RCC 7860 (cell line): ENCODE measurements around the gene XRCC1.

Experiments
- DNase-seq: peaks from one replicate; pipeline ENCODE4 v3.0.0-alpha.2; 2015; ENCODE audit warnings: low spot score
- FAIRE-seq: peaks from 2 replicates; lab custom pipeline; 2012; peaks lifted over from hg19 to GRCh38; lab: Jason Lieb, UNC

Gene XRCC1

GRCh38 chr19:43575156-43575950, at the start of gene XRCC1, which contains the start of gene PINLYP:
Gene XRCC1, minus strand, starts transcription at chr19:43575527. Its CDS starts 69 bp downstream, at chr19:43575458.
Gene PINLYP, plus strand, starts transcription at chr19:43575801. Its CDS starts 1,391 bp downstream, at chr19:43577192.
- FAIRE-seq (peak; percentile 85), DNase-seq (peak; percentile 91)

- FAIRE-seq = no peak
- DNase-seq = no peak
Measured at GRCh38 chr19:43624933-43625332, 49.6 kb upstream of the XRCC1 start.

- FAIRE-seq (no peak), DNase-seq (no peak)
Measured at GRCh38 chr19:43623889-43624670, 48.8 kb upstream of the XRCC1 start.

GRCh38 chr19:43622956-43623355, 47.6 kb upstream of the XRCC1 start:
- DNase-seq = no peak
- FAIRE-seq = no peak

DNA sequence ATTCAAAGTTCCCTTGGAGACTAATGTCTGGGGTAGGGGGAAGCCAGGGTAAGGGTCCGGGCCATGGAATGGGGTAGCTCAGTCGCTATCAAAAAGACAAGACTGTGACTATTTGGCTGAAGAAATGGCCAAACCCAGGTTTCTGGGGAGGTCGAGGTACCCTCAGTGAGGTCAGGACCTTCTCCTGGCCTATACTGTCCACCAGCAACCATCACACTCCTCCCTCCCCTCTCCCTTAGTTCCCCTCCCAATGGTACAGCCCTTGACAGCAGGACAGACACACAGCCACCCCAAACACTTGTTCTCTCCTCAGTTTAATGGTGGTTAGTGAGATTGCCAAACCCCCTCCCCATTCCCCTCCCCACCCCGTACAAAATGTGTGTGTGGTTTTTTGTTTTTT, 46.7 kb upstream of the XRCC1 start:
- FAIRE-seq = no peak
- no peak for DNase-seq

- DNase-seq (no peak), FAIRE-seq (no peak)
Measured at GRCh38 chr19:43620061-43621001, 45.0 kb upstream of the XRCC1 start.

DNA sequence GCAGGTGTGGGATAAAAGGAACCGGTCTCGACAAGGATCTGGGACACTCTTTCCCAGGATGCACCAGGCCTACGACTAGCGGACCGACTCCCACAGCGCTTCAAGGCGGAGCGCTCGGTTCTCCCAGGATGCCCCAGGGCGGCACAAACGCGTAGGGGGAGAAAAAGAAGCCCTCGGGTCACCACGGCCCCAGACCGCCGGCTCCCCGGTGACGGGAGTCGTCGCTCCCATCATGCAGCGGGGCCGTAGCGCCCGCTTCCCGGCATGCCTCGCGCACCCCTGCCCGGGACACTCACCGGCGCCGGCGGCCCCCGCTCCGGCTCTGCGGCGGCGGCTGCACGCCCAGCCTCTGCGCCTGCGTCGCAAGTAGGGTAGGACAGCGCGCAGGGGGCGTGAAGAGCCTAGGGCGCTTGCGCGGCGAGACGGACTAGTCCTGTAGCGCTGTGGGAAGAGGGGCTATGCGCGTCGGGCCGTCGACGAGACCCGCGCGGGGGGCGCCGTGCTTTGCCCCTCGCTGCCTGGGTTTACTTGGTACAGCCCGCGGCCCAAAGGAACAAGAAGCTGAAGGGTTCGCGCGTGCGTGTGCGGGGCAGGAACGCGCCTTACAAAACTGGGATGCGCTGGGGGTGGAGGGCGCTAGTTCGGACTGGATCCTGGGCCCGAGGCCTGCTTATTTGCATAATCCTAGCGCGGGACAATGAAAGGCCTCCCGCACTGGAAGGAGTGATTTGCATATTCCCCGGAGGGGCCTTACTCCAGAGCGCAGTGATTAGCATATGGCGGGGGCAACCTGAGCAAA, 44.1 kb upstream of the XRCC1 start, which contains the start of gene ZNF428:
Gene ZNF428 (minus strand): TSS at position 368 of the 799 bp plus-strand sequence. CDS start 5,325 bp downstream, outside the sequence.
- FAIRE-seq = no peak
- peak; percentile 51 for DNase-seq

DNA sequence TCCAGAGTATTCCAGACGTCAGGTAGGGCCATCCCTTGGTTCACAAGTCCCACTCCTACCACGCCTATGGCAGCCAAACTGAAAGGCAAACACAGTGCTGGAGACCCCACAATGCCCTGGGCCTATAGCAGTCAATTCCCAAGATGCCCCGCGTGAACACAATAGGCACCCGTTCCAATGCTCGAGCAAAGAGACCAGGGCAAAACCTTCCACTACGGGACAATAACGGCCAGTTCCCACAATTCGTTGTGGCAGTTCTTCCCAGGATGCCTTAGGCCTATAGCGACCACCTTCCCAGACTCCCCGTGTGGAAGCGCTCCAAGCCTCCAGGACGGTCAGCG, 43.6 kb upstream of the XRCC1 start:
- DNase-seq = peak; percentile 17
- no peak for FAIRE-seq

DNA sequence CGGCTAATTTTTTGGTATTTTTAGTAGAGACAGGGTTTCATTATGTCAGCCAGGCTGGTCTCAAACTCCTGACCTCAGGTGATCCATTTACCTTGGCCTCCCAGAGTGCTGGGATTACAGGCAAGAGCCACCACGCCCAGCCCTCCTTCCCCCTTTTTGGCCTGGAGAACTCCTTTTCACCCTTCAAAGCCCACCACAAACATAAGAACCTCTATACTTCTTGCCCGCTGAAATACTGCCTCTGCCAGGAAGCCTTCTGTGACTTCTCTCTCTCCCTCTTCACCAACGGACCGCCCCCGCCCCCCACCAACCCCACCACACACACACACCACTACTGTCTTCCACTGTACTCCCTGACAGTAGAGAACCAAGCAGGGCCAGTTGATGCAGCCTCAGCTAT, 41.6 kb upstream of the XRCC1 start:
- FAIRE-seq (no peak), DNase-seq (no peak)

GRCh38 chr19:43616306-43616705, 41.0 kb upstream of the XRCC1 start:
- FAIRE-seq (no peak), DNase-seq (no peak)

GRCh38 chr19:43612374-43612773, 37.0 kb upstream of the XRCC1 start:
- DNase-seq = no peak
- FAIRE-seq = no peak

GRCh38 chr19:43611788-43612187, 36.5 kb upstream of the XRCC1 start, which contains the start of gene SRRM5:
Gene SRRM5, plus strand, starts transcription at chr19:43612088. Its CDS starts 34 bp downstream, at chr19:43612122.
- FAIRE-seq = no peak

DNA sequence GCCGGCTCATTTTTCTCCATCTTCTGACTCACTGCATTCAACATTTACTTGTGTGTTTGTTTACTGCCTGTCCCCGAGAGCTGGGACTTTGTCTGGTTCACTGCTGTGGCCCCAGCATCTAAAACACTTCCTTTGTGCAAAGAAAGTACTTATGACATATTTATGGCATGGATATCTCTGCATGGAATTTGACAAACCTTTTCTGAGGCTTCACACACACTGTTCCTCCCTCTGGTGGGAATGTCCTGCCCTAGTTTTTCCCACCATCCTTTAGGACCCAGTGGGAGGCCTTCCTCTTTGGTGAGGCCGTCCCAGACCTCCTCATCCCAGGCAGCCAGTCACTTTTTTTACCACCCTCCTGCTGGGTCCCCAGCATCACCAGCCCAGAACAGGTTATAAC, 35.2 kb upstream of the XRCC1 start:
- DNase-seq = no peak
- FAIRE-seq = no peak

More at GRCh38 chr19:43611788-43612187, 36.5 kb upstream of the XRCC1 start, which contains the start of gene SRRM5:
- no peak for DNase-seq

- DNase-seq = no peak
- FAIRE-seq = no peak
Measured at GRCh38 chr19:43609872-43610271, 34.5 kb upstream of the XRCC1 start.

- FAIRE-seq (no peak), DNase-seq (no peak)
Measured at GRCh38 chr19:43607238-43608205, 32.2 kb upstream of the XRCC1 start.

DNA sequence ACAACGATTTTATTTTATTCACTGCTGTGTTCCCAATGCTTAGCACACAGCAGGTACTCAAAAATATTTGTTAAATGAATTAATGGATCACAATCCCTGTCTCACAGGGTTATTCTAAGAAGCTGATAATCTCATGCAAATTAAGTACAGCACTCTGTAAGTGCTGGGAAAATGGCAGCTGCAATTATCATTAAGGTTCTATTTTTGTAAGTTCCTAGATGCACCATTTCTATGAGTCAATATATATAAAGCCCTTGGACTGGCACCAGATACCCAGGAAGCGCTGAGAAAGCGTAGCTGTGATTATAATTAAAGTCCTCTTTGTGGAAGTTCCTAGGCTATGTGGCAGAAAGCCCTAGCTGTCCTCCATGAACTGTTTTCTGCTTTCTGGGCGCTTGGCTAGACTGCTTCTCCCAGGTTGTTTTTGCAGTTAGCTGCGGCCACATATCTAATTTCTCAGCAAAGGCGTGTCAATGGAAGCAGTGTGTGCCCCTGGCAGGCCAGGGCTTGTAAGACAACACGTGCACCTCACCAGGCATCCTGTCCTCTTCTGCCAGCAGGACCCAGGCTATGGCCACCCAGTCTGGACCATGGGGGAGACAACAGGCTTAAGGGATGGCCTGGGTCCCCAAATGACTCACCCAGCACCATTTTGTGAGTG, 31.4 kb upstream of the XRCC1 start:
- no peak for FAIRE-seq

GRCh38 chr19:43605875-43606568, 30.7 kb upstream of the XRCC1 start:
- no peak for FAIRE-seq
- DNase-seq = no peak

More for the DNA sequence above, 31.4 kb upstream of the XRCC1 start:
- no peak for DNase-seq
